ENCODE data around the gene DLG5.

DNA sequence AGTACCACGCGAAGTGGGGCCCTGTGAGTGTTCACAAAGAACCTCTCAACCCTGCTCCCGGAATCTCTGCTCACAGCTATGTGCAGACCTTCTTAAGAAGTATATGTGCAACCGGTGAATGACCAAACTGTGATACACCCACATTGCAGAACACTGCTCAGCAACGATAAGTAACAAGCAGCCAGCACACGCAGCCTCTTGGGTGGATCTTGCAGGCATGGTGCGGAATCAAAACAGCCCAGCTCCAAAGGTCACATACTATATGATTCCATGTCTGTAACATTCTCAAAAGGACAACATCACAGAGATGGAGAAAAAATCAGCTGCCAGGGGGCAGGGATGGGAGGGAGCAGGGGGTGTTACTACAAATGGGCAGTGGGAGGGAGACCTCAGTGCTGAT lies 101.6 kb downstream of the DLG5 start:
- TF ChIP-seq, protein P1, sequence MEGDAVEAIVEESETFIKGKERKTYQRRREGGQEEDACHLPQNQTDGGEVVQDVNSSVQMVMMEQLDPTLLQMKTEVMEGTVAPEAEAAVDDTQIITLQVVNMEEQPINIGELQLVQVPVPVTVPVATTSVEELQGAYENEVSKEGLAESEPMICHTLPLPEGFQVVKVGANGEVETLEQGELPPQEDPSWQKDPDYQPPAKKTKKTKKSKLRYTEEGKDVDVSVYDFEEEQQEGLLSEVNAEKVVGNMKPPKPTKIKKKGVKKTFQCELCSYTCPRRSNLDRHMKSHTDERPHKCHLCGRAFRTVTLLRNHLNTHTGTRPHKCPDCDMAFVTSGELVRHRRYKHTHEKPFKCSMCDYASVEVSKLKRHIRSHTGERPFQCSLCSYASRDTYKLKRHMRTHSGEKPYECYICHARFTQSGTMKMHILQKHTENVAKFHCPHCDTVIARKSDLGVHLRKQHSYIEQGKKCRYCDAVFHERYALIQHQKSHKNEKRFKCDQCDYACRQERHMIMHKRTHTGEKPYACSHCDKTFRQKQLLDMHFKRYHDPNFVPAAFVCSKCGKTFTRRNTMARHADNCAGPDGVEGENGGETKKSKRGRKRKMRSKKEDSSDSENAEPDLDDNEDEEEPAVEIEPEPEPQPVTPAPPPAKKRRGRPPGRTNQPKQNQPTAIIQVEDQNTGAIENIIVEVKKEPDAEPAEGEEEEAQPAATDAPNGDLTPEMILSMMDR (IDR thresholded peaks at IDR 0.05 in 4 of 5, conservative IDR thresholded peaks at IDR 0.05 in 1 of 5): no peak
- no peak for TF ChIP-seq POLR2A (IDR thresholded peaks at IDR 0.05)

Measured in gastrocnemius medialis (tissue), 4 donors.